ENCODE data around the gene RPL12. TPM values are rescaled to one million over a fixed set of nuclear protein-coding genes. Genes with fewer than 3 reads are reported as not detected.

The RPL12 gene
- total and polyA plus RNA-seq, 2 of the 13 experiments (the other 11 are each of a cell fraction or from before 2014, with no cell fraction given), result 1,551 to 2,590 TPM

- TF ChIP-seq ZNF704 (CRISPR knock-in tag; IDR thresholded peaks at IDR 0.05; ENCODE audit: borderline replicate concordance) (no peak), SP2 (CRISPR knock-in tag; IDR thresholded peaks at IDR 0.05) (no peak), IRF2 (CRISPR knock-in tag; IDR thresholded peaks at IDR 0.05) (no peak), NONO (IDR thresholded peaks at IDR 0.05) (no peak), NONO (CRISPR knock-in tag; conservative IDR thresholded peaks at IDR 0.05) (no peak), ZBTB33 (CRISPR knock-in tag; IDR thresholded peaks at IDR 0.05) (peak; percentile 98), ZNF674 (CRISPR knock-in tag; IDR thresholded peaks at IDR 0.05; ENCODE audit: low read depth) (no peak), ZNF503 (CRISPR knock-in tag; IDR thresholded peaks at IDR 0.05) (no peak), PREB (CRISPR knock-in tag; IDR thresholded peaks at IDR 0.05) (no peak), ZNF451 (CRISPR knock-in tag; IDR thresholded peaks at IDR 0.05) (no peak), NFKBIZ (CRISPR knock-in tag; IDR thresholded peaks at IDR 0.05) (no peak), MAFK (conservative IDR thresholded peaks at IDR 0.05 in 1 of 2, IDR thresholded peaks at IDR 0.05 in 1 of 2; ENCODE audit: low read length in 2 of 2) (no peak), SRSF1 (optimal IDR thresholded peaks at IDR 0.05; ENCODE audit: low read depth, low read length) (no peak), RCOR2 (CRISPR knock-in tag; IDR thresholded peaks at IDR 0.05) (no peak), STAG1 (CRISPR knock-in tag; IDR thresholded peaks at IDR 0.05) (peak; percentile 66), ARNTL (CRISPR knock-in tag; IDR thresholded peaks at IDR 0.05) (no peak), TERF1 (CRISPR knock-in tag; IDR thresholded peaks at IDR 0.05) (no peak), BORCS8-MEF2B (CRISPR knock-in tag; IDR thresholded peaks at IDR 0.05) (no peak), MLLT10 (CRISPR knock-in tag; IDR thresholded peaks at IDR 0.05) (no peak), HOMEZ (CRISPR knock-in tag; IDR thresholded peaks at IDR 0.05; ENCODE audit: low read depth) (no peak), NR0B2 (CRISPR knock-in tag; IDR thresholded peaks at IDR 0.05) (no peak)
Measured at GRCh38 chr9:127418037-127418471, 33.2 kb downstream of the RPL12 start (continued).

Data from HepG2 (cell line).